HepG2 (cell line): Measurements from ENCODE around the gene PPP1R8. TPM values are rescaled to one million over a fixed set of nuclear protein-coding genes. Genes with fewer than 3 reads are reported as not detected.

Experiments
- AHDC1 ChIP-seq: sonication (generic); formaldehyde crosslinking; IDR thresholded peaks from 2 replicates; pipeline ENCODE4 v1.5.1; 2020; ENCODE audit warnings: mild to moderate bottlenecking, missing genetic modification reagents, borderline replicate concordance
- BCL6 ChIP-seq: IDR thresholded peaks from 2 replicates; pipeline ENCODE4 v1.6.1; 2016; ENCODE audit warnings: missing genetic modification reagents, missing compliant biosample characterization
- FOSL1 ChIP-seq: sonication (generic); formaldehyde crosslinking; IDR thresholded peaks from 2 replicates; pipeline ENCODE4 v1.9.0; 2021; ENCODE audit warnings: missing genetic modification reagents, borderline replicate concordance
- HNF4A ChIP-seq: sonication (generic); formaldehyde crosslinking; IDR thresholded peaks from 2 replicates; pipeline ENCODE4 v1.4.0; 2020; ENCODE audit warnings: missing genetic modification reagents
- HOXA3 ChIP-seq: sonication (generic); formaldehyde crosslinking; IDR thresholded peaks from 2 replicates; pipeline ENCODE4 v1.5.0; 2020; ENCODE audit warnings: missing genetic modification reagents
- JUN ChIP-seq: sonication (generic); formaldehyde crosslinking; IDR thresholded peaks from 2 replicates; pipeline ENCODE4 v1.4.0; 2020; ENCODE audit warnings: mild to moderate bottlenecking, missing genetic modification reagents
- MIER2 ChIP-seq: IDR thresholded peaks from 2 replicates; pipeline ENCODE4 v1.6.1; 2016; ENCODE audit warnings: missing biosample characterization, missing genetic modification reagents
- RFX5 ChIP-seq: IDR thresholded peaks from 2 replicates; pipeline ENCODE4 v1.6.1; 2011; ENCODE audit warnings: low read depth, low read length, improper control_type of control experiment
- SAP130 ChIP-seq: IDR thresholded peaks from 2 replicates; pipeline ENCODE4 v1.6.1; 2016; ENCODE audit warnings: low read depth
- SNRNP70 ChIP-seq: fragments of 200-400 bp; formaldehyde crosslinking; IDR thresholded peaks from 2 replicates; pipeline ENCODE4 v1.6.1; 2017; ENCODE audit warnings: mild to moderate bottlenecking, low read depth, low read length, moderate library complexity
- TCF12 ChIP-seq, 2 experiments: fragments of 450-650 bp in 1 of 2; sonication (generic) in 1 of 2; formaldehyde crosslinking in 1 of 2; IDR thresholded peaks; 2 replicates each; pipeline versions ENCODE4 v1.6.1 to v1.8.0; 2017 to 2022; ENCODE audit warnings: antibody characterized with exemption in 1 of 2, mild to moderate bottlenecking in 1 of 2, missing genetic modification reagents in 1 of 2, moderate library complexity in 1 of 2
- ZNF282 ChIP-seq: fragments of 450-650 bp; IDR thresholded peaks from 2 replicates; pipeline ENCODE4 v1.6.1; 2018; ENCODE audit not compliant: partially characterized antibody
- ZNF331 ChIP-seq: sonication (generic); formaldehyde crosslinking; IDR thresholded peaks from 2 replicates; pipeline ENCODE4 v1.4.0; 2020; ENCODE audit warnings: missing genetic modification reagents
- ZNF512 ChIP-seq: sonication (generic); formaldehyde crosslinking; IDR thresholded peaks from 2 replicates; pipeline ENCODE4 v1.4.0; 2020; ENCODE audit warnings: mild to moderate bottlenecking, missing genetic modification reagents
- ZNF609 ChIP-seq: sonication (generic); formaldehyde crosslinking; IDR thresholded peaks from 2 replicates; pipeline ENCODE4 v1.4.0; 2020; ENCODE audit warnings: mild to moderate bottlenecking, missing genetic modification reagents, borderline replicate concordance
- polyA plus RNA-seq, 8 experiments: library from polyadenylated mRNA; depleted of rRNA in 3 of 8; stranded (reverse) in 7 of 8; unstranded in 1 of 8; fragments of >200 nt; fragmentation: Illumina TruSeq in 4 of 8; extraction: Trizol in 4 of 8; gene quantifications; 2 replicates each; pipeline versions ENCODE4 v1.2.1 to v1.2.3, GENCODE V29; 2011 to 2016; ENCODE audit warnings: low read depth in 4 of 8, missing spikeins in 1 of 8, mixed read lengths in 1 of 8; ENCODE audit not compliant: insufficient read depth in 1 of 8
- total RNA-seq, 5 experiments: library from RNA; depleted of rRNA; stranded (reverse); fragments of >200 nt; fragmentation: Illumina TruSeq; extraction: Trizol; gene quantifications; 2 replicates each; pipeline ENCODE4 v1.2.3, GENCODE V29; 2016; ENCODE audit warnings: low read depth in 1 of 5

PPP1R8 gene
- total and polyA plus RNA-seq, 2 of the 13 experiments (the other 11 are each of a cell fraction or from before 2014, with no cell fraction given), result 38.3 to 62.2 TPM

- peak; percentile 100 for TF ChIP-seq ZNF512 (CRISPR knock-in tag)
- TF ChIP-seq SAP130 (CRISPR knock-in tag), result peak; percentile 77
- TF ChIP-seq MIER2 (CRISPR knock-in tag), result 0 out of 2 replicates have a peak, but pooled peaks have one; percentile 28
- peak; percentile 87 for TF ChIP-seq HNF4A (CRISPR knock-in tag)
- TF ChIP-seq SNRNP70, result no peak
- TF ChIP-seq JUN, result peak; percentile 63; the same call in 1 of the 2 replicates
- TF ChIP-seq RFX5, result 0 out of 2 replicates have a peak, but pooled peaks have one; percentile 14
- TF ChIP-seq FOSL1 (CRISPR knock-in tag), result no peak
- peak; percentile 44; the same call in 1 of the 2 replicates for TF ChIP-seq ZNF331 (CRISPR knock-in tag)
- 0 out of 2 replicates have a peak, but pooled peaks have one; percentile 59 for TF ChIP-seq ZNF609 (CRISPR knock-in tag)
- TF ChIP-seq BCL6 (CRISPR knock-in tag), result peak; percentile 21; the same call in 1 of the 2 replicates
- TF ChIP-seq TCF12 (IDR thresholded peaks at IDR 0.05), result no peak
- no peak for TF ChIP-seq TCF12 (CRISPR knock-in tag; IDR thresholded peaks at IDR 0.05)
- no peak for TF ChIP-seq ZNF282
- TF ChIP-seq AHDC1 (CRISPR knock-in tag), result 0 out of 2 replicates have a peak, but pooled peaks have one; percentile 54
- TF ChIP-seq HOXA3 (CRISPR knock-in tag), result 0 out of 2 replicates have a peak, but pooled peaks have one; percentile 33
These were observed 13.5 kb upstream of the PPP1R8 start (continued) for GRCh38 chr1:27816921-27817630.
